ENCODE results near the gene STXBP1.

Gene STXBP1

DNA sequence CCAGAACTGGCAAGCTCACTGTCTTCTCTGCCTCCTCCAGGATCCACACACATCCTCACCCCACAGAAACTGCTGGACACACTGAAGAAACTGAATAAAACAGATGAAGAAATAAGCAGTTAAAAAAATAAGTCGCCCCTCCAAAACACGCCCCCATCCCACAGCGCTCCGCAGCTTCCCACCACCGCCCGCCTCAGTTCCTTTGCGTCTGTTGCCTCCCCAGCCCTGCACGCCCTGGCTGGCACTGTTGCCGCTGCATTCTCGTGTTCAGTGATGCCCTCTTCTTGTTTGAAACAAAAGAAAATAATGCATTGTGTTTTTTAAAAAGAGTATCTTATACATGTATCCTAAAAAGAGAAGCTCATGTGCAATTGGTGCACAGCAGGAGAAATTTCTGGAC, 78.7 kb downstream of the STXBP1 start:
- no peak overlapping the region for H3K4me3 ChIP-seq (ENCODE audit: insufficient read depth, low read depth, low read length, poor library complexity, severe bottlenecking)
- no peak for DNase-seq
- H3K9me3 ChIP-seq (ENCODE audit: control insufficient read depth, low read length) = no peaks in the 10 kb centered on the region

DNA sequence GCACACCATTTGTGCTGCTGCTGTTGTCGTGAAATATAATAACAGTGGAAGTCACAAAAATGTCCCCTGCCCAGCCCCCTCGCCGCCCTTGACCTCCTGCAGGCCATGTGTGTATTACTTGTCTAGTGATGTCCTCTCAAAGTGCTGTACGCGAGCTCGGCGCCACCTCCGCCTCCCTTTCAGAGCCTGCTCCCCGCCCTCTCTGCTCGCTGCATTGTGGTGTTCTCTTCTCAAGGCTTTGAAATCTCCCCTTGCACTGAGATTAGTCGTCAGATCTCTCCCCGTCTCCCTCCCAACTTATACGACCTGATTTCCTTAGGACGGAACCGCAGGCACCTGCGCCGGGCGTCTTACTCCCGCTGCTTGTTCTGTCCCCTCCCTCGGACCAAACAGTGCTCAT, 80.0 kb downstream of the STXBP1 start:
- Histone ChIP-seq H3K36me3 (ENCODE audit: control insufficient read depth, insufficient read depth, low read length) (no peaks in the 10 kb centered on the region), H3K27ac (ENCODE audit: insufficient read depth, low read length, poor library complexity, severe bottlenecking) (no peak overlapping the region), H3K4me3 (ENCODE audit: insufficient read depth, low read depth, low read length, poor library complexity, severe bottlenecking) (no peak overlapping the region), H3K27me3 (replicated peaks; ENCODE audit: control insufficient read depth, insufficient read depth, low read length, poor library complexity, severe bottlenecking) (no peaks in the 10 kb centered on the region), H3K9me3 (ENCODE audit: control insufficient read depth, low read length) (no peaks in the 10 kb centered on the region), H3K4me1 (ENCODE audit: control insufficient read depth, insufficient read depth, low read length, poor library complexity, severe bottlenecking) (no peaks in the 10 kb centered on the region)
- DNase-seq = no peak

More for the DNA sequence above, 78.7 kb downstream of the STXBP1 start:
- no peaks in the 10 kb centered on the region for H3K4me1 ChIP-seq (ENCODE audit: control insufficient read depth, insufficient read depth, low read length, poor library complexity, severe bottlenecking)
- H3K36me3 ChIP-seq (ENCODE audit: control insufficient read depth, insufficient read depth, low read length) = no peaks in the 10 kb centered on the region
- no peaks in the 10 kb centered on the region for H3K27me3 ChIP-seq (replicated peaks; ENCODE audit: control insufficient read depth, insufficient read depth, low read length, poor library complexity, severe bottlenecking)
- H3K27ac ChIP-seq (ENCODE audit: insufficient read depth, low read length, poor library complexity, severe bottlenecking) = no peak overlapping the region

DNA sequence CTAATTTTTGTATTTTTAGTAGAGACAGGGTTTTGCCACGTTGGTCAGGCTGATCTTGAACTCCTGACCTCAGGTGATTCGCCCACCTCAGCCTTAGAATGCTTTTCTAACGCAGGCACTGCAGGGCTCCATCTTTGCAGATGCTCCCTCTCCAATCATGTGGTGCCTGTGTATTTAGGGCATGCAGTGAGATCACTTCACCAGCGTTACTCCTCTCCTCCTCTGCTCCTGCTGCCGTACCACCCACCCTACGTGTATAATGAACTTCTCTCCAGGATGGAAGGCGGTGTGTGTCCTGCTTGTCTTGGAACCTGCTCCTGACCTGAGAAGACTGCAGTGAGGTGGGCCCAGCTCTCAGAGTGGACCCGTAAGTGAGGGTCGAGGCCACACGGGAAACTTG, 81.1 kb downstream of the STXBP1 start:
- no peaks in the 10 kb centered on the region for H3K4me1 ChIP-seq (ENCODE audit: control insufficient read depth, insufficient read depth, low read length, poor library complexity, severe bottlenecking)
- H3K4me3 ChIP-seq (ENCODE audit: insufficient read depth, low read depth, low read length, poor library complexity, severe bottlenecking) = no peak overlapping the region
- H3K27ac ChIP-seq (ENCODE audit: insufficient read depth, low read length, poor library complexity, severe bottlenecking) = no peak overlapping the region
- H3K9me3 ChIP-seq (ENCODE audit: control insufficient read depth, low read length) = no peaks in the 10 kb centered on the region
- no peaks in the 10 kb centered on the region for H3K27me3 ChIP-seq (replicated peaks; ENCODE audit: control insufficient read depth, insufficient read depth, low read length, poor library complexity, severe bottlenecking)
- DNase-seq = no peak
- no peaks in the 10 kb centered on the region for H3K36me3 ChIP-seq (ENCODE audit: control insufficient read depth, insufficient read depth, low read length)

DNA sequence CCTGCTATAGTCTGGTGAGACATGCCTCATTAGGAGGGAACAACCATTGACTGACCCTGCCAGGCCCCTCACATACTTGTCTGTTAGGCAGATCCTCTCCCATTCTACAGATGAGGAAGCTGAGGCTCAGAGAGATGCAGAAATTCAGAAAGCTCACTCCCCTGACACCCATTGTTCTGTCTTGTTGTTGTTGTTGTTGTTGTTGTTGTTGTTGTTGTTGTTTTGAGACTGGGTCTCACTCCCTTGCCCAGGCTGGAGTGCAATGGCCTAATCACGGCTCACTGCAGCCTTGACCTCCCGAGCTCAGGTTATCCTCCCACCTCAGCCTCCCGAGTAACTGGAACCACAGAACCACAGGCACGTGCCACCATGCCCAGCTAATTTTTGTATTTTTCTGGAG, 81.6 kb downstream of the STXBP1 start:
- Histone ChIP-seq H3K4me3 (ENCODE audit: insufficient read depth, low read depth, low read length, poor library complexity, severe bottlenecking) (no peak overlapping the region), H3K4me1 (ENCODE audit: control insufficient read depth, insufficient read depth, low read length, poor library complexity, severe bottlenecking) (no peaks in the 10 kb centered on the region), H3K9me3 (ENCODE audit: control insufficient read depth, low read length) (no peaks in the 10 kb centered on the region), H3K36me3 (ENCODE audit: control insufficient read depth, insufficient read depth, low read length) (no peaks in the 10 kb centered on the region), H3K27ac (ENCODE audit: insufficient read depth, low read length, poor library complexity, severe bottlenecking) (no peak overlapping the region), H3K27me3 (replicated peaks; ENCODE audit: control insufficient read depth, insufficient read depth, low read length, poor library complexity, severe bottlenecking) (no peaks in the 10 kb centered on the region)
- no peak for DNase-seq

DNA sequence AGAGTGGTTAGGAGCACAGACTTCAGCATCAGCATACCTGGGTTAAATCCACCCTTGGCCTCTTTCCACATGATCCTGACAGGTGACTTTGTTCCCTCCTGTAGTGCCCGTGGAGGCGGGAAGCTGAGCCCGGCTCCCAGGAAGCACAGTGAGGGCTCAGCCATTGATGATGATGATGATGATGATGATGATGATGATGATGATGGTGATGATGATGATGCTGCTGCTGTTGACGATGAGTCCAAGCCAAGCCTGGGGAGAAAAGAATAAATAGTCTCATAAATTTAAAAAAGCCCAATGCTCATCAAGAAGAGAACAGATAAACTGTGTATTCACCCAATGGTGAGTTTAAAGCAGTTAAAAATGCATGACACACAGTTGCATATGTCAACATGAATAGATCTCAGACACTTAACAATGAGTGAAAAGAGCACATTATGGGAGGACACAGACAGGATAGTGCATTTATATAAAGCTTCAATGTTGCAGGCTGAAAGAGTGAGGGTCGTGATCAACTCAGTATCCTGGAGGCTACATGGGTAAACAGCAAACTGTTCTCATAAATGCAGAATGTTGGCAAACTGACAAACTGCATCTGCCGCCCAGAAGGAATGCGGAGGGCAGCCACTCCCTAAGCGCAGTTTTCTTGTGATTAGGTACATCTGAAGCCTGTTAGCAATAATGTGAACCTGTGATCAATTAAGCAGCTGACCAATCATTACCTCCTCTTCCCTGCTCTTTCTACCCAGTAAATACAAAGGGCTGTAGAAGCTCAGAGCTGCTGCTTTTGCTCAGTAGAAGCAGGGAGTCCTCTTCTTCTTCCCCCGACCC, 83.0 kb downstream of the STXBP1 start:
- Histone ChIP-seq H3K36me3 (ENCODE audit: control insufficient read depth, insufficient read depth, low read length) (no peaks in the 10 kb centered on the region), H3K27me3 (replicated peaks; ENCODE audit: control insufficient read depth, insufficient read depth, low read length, poor library complexity, severe bottlenecking) (no peaks in the 10 kb centered on the region), H3K9me3 (ENCODE audit: control insufficient read depth, low read length) (no peaks in the 10 kb centered on the region), H3K4me1 (ENCODE audit: control insufficient read depth, insufficient read depth, low read length, poor library complexity, severe bottlenecking) (peaks cover 6% of the 10 kb centered on the region), H3K4me3 (ENCODE audit: insufficient read depth, low read depth, low read length, poor library complexity, severe bottlenecking) (no peak overlapping the region), H3K27ac (ENCODE audit: insufficient read depth, low read length, poor library complexity, severe bottlenecking) (no peak overlapping the region)
- DNase-seq = no peak

DNA sequence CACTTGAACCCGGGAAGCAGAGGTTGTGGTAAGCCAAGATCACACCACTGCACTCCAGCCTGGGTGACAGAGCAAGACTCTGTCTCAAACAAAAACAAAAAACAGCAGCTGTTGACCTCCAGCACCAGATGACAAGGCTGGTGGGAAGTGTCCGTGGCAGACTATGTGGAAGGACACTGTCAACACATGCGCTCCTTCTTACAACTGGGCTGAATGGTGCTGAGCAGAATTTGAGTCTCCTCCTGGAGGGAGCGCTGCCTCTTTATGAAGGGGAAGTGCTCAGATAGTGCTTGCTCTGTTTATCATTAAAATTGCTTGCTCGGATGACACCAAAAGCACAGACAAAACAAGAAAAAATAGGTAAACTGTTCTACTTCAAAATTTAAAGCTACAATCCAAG, 85.5 kb downstream of the STXBP1 start:
- H3K27ac ChIP-seq (ENCODE audit: insufficient read depth, low read length, poor library complexity, severe bottlenecking) = no peak overlapping the region

DNA sequence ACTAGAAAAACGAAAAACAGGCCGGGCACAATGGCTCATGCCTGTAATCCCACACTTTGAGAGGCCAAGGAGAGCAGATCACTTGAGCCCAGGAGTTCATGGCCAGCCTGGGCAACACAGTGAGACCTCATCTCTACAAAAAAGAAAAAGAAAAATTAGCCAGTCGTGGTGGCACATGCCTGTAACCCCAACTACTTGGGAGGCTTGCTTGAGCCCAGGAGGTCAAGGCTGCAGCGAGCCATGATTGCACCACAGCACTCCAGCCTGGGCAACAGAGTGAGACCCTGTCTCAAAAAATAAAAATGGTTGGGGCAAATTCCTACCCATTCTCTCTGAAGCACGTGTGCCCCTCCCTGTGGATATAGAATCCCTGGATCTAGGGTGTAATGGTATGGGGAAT, 86.3 kb downstream of the STXBP1 start:
- no peak for DNase-seq
- Histone ChIP-seq H3K27ac (ENCODE audit: insufficient read depth, low read length, poor library complexity, severe bottlenecking) (no peak overlapping the region), H3K9me3 (ENCODE audit: control insufficient read depth, low read length) (no peaks in the 10 kb centered on the region), H3K27me3 (replicated peaks; ENCODE audit: control insufficient read depth, insufficient read depth, low read length, poor library complexity, severe bottlenecking) (no peaks in the 10 kb centered on the region), H3K36me3 (ENCODE audit: control insufficient read depth, insufficient read depth, low read length) (no peaks in the 10 kb centered on the region), H3K4me1 (ENCODE audit: control insufficient read depth, insufficient read depth, low read length, poor library complexity, severe bottlenecking) (peaks cover 6% of the 10 kb centered on the region), H3K4me3 (ENCODE audit: insufficient read depth, low read depth, low read length, poor library complexity, severe bottlenecking) (no peak overlapping the region)

More for the DNA sequence above, 85.5 kb downstream of the STXBP1 start:
- H3K36me3 ChIP-seq (ENCODE audit: control insufficient read depth, insufficient read depth, low read length) = no peaks in the 10 kb centered on the region
- H3K4me3 ChIP-seq (ENCODE audit: insufficient read depth, low read depth, low read length, poor library complexity, severe bottlenecking) = no peak overlapping the region
- no peaks in the 10 kb centered on the region for H3K27me3 ChIP-seq (replicated peaks; ENCODE audit: control insufficient read depth, insufficient read depth, low read length, poor library complexity, severe bottlenecking)
- H3K9me3 ChIP-seq (ENCODE audit: control insufficient read depth, low read length) = no peaks in the 10 kb centered on the region
- peaks cover 6% of the 10 kb centered on the region for H3K4me1 ChIP-seq (ENCODE audit: control insufficient read depth, insufficient read depth, low read length, poor library complexity, severe bottlenecking)
- no peak for DNase-seq

DNA sequence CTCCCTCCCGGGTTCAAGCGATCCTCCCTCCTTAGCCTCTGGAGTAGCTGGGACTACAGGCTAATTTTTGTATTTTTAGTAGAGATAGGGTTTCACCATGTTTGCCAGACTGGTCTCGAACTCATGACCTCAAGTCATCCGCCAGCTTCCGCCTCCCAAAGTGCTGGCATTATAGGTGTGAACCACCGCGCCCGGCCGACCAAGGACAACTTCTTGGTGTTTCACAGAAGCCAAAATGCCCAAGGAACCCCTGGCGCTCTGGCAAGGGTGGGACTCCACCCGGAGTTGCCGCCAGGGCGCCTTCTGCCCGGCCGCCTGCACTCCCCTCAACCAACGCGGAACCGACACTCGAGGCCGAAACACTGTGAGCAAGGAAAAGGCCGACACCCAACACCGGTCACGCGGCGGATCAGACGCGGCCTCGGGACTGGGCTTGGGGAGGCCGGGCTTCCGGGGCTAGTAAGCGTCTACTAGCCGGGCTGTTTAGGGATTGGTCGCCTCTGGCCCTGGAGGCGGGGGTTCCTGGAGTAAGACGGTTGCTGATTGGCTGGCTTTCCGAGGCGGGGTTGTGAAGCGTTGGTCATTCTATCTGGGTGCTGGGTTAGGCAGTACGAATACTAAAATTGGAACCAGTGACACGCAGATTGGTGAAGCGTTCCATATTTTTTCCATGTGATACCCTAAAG, 87.1 kb downstream of the STXBP1 start:
- H3K4me3 ChIP-seq (ENCODE audit: insufficient read depth, low read depth, low read length, poor library complexity, severe bottlenecking) = peak overlapping the region; percentile 59
- no peaks in the 10 kb centered on the region for H3K36me3 ChIP-seq (ENCODE audit: control insufficient read depth, insufficient read depth, low read length)
- H3K27ac ChIP-seq (ENCODE audit: insufficient read depth, low read length, poor library complexity, severe bottlenecking) = no peak overlapping the region
- peak; percentile 70 to 80 (median 74) for DNase-seq
- no peaks in the 10 kb centered on the region for H3K9me3 ChIP-seq (ENCODE audit: control insufficient read depth, low read length)
- no peaks in the 10 kb centered on the region for H3K27me3 ChIP-seq (replicated peaks; ENCODE audit: control insufficient read depth, insufficient read depth, low read length, poor library complexity, severe bottlenecking)
- H3K4me1 ChIP-seq (ENCODE audit: control insufficient read depth, insufficient read depth, low read length, poor library complexity, severe bottlenecking) = peaks cover 6% of the 10 kb centered on the region

DNA sequence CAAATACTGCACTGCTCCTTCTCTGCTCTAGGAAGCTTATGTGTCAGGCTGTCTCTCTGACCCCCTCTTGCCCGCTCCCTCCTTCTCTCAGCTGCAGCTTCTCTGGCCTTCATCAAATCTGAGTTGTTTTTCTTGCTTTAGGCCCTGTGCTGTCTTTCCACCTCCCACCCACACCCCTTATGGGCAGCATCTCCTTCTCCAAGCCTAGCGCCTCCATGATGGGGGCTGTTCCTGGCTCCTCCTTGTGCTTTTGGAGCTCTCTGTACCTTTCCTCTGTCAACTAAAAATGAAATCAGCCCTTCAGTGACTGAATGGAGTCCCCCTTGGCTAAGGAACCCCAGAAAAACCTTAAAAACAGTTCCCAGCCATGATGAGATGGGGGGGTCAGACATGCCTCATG, 88.1 kb downstream of the STXBP1 start:
- Histone ChIP-seq H3K9me3 (ENCODE audit: control insufficient read depth, low read length) (no peaks in the 10 kb centered on the region), H3K4me1 (ENCODE audit: control insufficient read depth, insufficient read depth, low read length, poor library complexity, severe bottlenecking) (peaks cover 6% of the 10 kb centered on the region), H3K27me3 (replicated peaks; ENCODE audit: control insufficient read depth, insufficient read depth, low read length, poor library complexity, severe bottlenecking) (no peaks in the 10 kb centered on the region), H3K27ac (ENCODE audit: insufficient read depth, low read length, poor library complexity, severe bottlenecking) (no peak overlapping the region), H3K36me3 (ENCODE audit: control insufficient read depth, insufficient read depth, low read length) (no peaks in the 10 kb centered on the region), H3K4me3 (ENCODE audit: insufficient read depth, low read depth, low read length, poor library complexity, severe bottlenecking) (no peak overlapping the region)
- no peak for DNase-seq

DNA sequence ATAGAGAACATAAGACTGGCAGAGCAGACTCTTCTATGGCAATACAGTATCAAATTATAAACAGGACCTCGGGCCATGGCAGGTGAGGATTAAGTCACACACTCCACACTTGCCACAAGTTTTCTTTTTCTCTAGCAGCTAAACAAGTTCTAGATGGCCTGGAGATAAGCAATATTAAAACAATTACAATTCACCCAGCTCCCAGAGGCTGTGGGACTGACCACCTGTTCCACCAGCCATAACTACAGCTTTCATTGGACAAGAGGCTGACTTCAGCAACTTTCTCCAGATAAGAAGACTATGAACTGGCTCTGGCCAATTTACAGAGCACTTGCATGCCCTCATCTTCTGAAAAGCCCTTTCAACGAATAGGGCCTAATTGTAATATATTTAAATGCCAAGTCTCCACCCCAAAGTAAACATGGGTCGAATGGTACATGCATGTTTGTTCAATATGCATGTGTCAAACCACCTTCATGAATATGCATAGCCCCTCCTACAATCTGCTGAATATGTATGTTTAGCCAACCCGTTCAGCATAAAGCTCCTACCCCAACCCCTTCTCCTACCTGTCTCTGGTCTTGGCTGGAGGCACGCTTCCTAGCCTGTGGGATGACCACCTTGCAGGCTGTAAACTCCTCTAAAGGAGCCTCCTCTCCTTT, 88.6 kb downstream of the STXBP1 start:
- no peak overlapping the region for H3K27ac ChIP-seq (ENCODE audit: insufficient read depth, low read length, poor library complexity, severe bottlenecking)
- H3K4me3 ChIP-seq (ENCODE audit: insufficient read depth, low read depth, low read length, poor library complexity, severe bottlenecking) = no peak overlapping the region
- H3K36me3 ChIP-seq (ENCODE audit: control insufficient read depth, insufficient read depth, low read length) = no peaks in the 10 kb centered on the region
- H3K27me3 ChIP-seq (replicated peaks; ENCODE audit: control insufficient read depth, insufficient read depth, low read length, poor library complexity, severe bottlenecking) = no peaks in the 10 kb centered on the region
- no peaks in the 10 kb centered on the region for H3K9me3 ChIP-seq (ENCODE audit: control insufficient read depth, low read length)
- DNase-seq = no peak
- H3K4me1 ChIP-seq (ENCODE audit: control insufficient read depth, insufficient read depth, low read length, poor library complexity, severe bottlenecking) = peaks cover 6% of the 10 kb centered on the region
